Measurements from ENCODE around the gene WDR11.

GRCh38 chr10:120891365-120891764 lies 40.2 kb downstream of the WDR11 start:
- TF ChIP-seq CTCF (IDR thresholded peaks at IDR 0.05) (no peak), EZH2 (IDR thresholded peaks at IDR 0.05) (no peak)
